K562 (cell line): ENCODE results near the gene TFCP2. TPM values are rescaled to one million over a fixed set of nuclear protein-coding genes. Genes with fewer than 3 reads are reported as not detected.

Experiments used
- JUN ChIP-seq, 2 experiments: sonication (generic) in 1 of 2; formaldehyde crosslinking in 1 of 2; IDR thresholded peaks; 2 replicates each; pipeline versions ENCODE4 v1.6.1 to v1.8.0; 2012 to 2022; ENCODE audit warnings: borderline replicate concordance in 2 of 2, mild to moderate bottlenecking in 2 of 2, improper control_type of control experiment in 1 of 2, low read depth in 1 of 2, low read length in 1 of 2, missing genetic modification reagents in 1 of 2
- NR2F6 ChIP-seq: fragments of 450-650 bp; formaldehyde crosslinking; IDR thresholded peaks from 2 replicates; pipeline ENCODE4 v1.4.0; 2020; ENCODE audit warnings: mild to moderate bottlenecking
- PHF8 ChIP-seq: fragments of 200-600 bp; sonication (generic); IDR thresholded peaks from 2 replicates; pipeline ENCODE4 v1.6.1; 2012; ENCODE audit warnings: mixed run types, mild to moderate bottlenecking, inconsistent platforms, low read length, moderate library complexity, borderline replicate concordance
- polyA plus RNA-seq, 8 experiments: library from polyadenylated mRNA; depleted of rRNA in 4 of 8; stranded (reverse) in 5 of 8; unstranded in 3 of 8; fragments of >200 nt; fragmentation: Nextera tagmentation in 2 of 8; fragmentation: Illumina TruSeq in 1 of 8; extraction: Ambion mirVana in 2 of 8; extraction: Trizol in 1 of 8; gene quantifications; 2 replicates each; pipeline versions ENCODE4 v1.2.1 to v1.2.3, GENCODE V29; 2011 to 2014; ENCODE audit warnings: inconsistent platforms in 1 of 8, missing spikeins in 1 of 8
- total RNA-seq, 7 experiments: library from RNA; depleted of rRNA in 6 of 7; stranded (reverse); fragments of >200 nt in 6 of 7; fragmentation: Illumina TruSeq in 2 of 7; extraction: Trizol in 2 of 7; gene quantifications; 2 replicates each; pipeline versions ENCODE4 v1.2.1 to v1.2.3, GENCODE V29; 2011 to 2021; ENCODE audit warnings: low replicate concordance in 1 of 7
- TF ChIP-seq, protein P1 (sequence below): fragments of 200-600 bp; sonication (generic); IDR thresholded peaks from one replicate; pipeline ENCODE4 v1.6.1; 2012; ENCODE audit warnings: mild to moderate bottlenecking, low read depth, low read length, inconsistent platforms
- TF ChIP-seq, protein P2 (sequence below): fragments of 450-650 bp; IDR thresholded peaks from one replicate; pipeline ENCODE4 v1.6.1; 2018; ENCODE audit warnings: mild to moderate bottlenecking, moderate library complexity; ENCODE audit not compliant: partially characterized antibody
- TF ChIP-seq, protein P3 (sequence below): fragments of 450-650 bp; IDR thresholded peaks from 2 replicates; pipeline ENCODE4 v1.6.1; 2018; ENCODE audit not compliant: partially characterized antibody

Gene TFCP2
- total and polyA plus RNA-seq, 9 of the 15 experiments (the other 6 are each of a cell fraction or from before 2014, with no cell fraction given) = 8.0 to 38.9 (median 19.3) TPM

DNA sequence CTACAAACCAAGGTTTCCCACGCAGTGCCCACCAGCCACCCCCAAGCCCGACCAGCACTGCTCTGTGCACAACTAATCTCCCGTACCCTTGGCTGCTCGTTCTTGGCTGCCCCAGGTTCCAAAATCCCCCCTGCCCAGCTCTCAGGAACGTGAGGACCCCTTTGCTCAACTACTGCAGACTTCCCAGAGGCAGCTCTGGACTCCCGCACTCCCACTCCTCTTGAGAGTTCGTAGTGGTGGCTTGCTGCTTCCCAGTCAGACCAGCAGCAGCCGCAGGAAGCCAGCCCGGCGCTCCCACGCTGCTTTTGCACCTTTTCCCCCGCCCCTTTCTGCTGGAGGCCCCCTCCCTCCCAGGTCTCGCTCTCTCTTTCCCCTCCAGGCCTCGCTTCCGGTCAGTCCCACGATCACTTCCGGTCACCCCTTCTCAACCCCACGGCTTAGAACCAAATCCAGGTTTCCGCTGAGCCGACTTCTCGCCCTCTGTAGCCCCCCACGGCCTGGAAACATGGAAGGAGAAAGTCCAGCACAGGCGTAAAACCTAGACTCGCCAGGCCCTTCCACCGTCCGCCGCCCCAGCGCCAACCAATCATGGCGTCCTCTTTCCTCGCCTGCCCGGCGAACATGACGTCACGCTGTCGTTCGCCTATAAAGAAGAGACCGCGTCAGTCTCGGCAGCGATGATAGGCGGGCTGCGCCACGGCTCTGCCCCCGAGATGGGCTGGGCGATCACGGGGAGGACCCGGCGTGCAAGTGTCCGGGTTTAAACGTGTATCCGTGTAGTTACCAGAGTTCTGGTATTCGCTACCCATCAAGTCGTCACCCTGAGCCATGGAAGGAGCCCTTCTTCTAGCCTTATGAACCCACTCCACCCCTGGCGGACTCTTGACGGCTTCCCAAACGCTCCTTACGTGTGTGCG is at the start of gene TFCP2 (continued):
- TF ChIP-seq, protein P1, sequence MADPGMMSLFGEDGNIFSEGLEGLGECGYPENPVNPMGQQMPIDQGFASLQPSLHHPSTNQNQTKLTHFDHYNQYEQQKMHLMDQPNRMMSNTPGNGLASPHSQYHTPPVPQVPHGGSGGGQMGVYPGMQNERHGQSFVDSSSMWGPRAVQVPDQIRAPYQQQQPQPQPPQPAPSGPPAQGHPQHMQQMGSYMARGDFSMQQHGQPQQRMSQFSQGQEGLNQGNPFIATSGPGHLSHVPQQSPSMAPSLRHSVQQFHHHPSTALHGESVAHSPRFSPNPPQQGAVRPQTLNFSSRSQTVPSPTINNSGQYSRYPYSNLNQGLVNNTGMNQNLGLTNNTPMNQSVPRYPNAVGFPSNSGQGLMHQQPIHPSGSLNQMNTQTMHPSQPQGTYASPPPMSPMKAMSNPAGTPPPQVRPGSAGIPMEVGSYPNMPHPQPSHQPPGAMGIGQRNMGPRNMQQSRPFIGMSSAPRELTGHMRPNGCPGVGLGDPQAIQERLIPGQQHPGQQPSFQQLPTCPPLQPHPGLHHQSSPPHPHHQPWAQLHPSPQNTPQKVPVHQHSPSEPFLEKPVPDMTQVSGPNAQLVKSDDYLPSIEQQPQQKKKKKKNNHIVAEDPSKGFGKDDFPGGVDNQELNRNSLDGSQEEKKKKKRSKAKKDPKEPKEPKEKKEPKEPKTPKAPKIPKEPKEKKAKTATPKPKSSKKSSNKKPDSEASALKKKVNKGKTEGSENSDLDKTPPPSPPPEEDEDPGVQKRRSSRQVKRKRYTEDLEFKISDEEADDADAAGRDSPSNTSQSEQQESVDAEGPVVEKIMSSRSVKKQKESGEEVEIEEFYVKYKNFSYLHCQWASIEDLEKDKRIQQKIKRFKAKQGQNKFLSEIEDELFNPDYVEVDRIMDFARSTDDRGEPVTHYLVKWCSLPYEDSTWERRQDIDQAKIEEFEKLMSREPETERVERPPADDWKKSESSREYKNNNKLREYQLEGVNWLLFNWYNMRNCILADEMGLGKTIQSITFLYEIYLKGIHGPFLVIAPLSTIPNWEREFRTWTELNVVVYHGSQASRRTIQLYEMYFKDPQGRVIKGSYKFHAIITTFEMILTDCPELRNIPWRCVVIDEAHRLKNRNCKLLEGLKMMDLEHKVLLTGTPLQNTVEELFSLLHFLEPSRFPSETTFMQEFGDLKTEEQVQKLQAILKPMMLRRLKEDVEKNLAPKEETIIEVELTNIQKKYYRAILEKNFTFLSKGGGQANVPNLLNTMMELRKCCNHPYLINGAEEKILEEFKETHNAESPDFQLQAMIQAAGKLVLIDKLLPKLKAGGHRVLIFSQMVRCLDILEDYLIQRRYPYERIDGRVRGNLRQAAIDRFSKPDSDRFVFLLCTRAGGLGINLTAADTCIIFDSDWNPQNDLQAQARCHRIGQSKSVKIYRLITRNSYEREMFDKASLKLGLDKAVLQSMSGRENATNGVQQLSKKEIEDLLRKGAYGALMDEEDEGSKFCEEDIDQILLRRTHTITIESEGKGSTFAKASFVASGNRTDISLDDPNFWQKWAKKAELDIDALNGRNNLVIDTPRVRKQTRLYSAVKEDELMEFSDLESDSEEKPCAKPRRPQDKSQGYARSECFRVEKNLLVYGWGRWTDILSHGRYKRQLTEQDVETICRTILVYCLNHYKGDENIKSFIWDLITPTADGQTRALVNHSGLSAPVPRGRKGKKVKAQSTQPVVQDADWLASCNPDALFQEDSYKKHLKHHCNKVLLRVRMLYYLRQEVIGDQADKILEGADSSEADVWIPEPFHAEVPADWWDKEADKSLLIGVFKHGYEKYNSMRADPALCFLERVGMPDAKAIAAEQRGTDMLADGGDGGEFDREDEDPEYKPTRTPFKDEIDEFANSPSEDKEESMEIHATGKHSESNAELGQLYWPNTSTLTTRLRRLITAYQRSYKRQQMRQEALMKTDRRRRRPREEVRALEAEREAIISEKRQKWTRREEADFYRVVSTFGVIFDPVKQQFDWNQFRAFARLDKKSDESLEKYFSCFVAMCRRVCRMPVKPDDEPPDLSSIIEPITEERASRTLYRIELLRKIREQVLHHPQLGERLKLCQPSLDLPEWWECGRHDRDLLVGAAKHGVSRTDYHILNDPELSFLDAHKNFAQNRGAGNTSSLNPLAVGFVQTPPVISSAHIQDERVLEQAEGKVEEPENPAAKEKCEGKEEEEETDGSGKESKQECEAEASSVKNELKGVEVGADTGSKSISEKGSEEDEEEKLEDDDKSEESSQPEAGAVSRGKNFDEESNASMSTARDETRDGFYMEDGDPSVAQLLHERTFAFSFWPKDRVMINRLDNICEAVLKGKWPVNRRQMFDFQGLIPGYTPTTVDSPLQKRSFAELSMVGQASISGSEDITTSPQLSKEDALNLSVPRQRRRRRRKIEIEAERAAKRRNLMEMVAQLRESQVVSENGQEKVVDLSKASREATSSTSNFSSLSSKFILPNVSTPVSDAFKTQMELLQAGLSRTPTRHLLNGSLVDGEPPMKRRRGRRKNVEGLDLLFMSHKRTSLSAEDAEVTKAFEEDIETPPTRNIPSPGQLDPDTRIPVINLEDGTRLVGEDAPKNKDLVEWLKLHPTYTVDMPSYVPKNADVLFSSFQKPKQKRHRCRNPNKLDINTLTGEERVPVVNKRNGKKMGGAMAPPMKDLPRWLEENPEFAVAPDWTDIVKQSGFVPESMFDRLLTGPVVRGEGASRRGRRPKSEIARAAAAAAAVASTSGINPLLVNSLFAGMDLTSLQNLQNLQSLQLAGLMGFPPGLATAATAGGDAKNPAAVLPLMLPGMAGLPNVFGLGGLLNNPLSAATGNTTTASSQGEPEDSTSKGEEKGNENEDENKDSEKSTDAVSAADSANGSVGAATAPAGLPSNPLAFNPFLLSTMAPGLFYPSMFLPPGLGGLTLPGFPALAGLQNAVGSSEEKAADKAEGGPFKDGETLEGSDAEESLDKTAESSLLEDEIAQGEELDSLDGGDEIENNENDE = no peak
- TF ChIP-seq, protein P2, sequence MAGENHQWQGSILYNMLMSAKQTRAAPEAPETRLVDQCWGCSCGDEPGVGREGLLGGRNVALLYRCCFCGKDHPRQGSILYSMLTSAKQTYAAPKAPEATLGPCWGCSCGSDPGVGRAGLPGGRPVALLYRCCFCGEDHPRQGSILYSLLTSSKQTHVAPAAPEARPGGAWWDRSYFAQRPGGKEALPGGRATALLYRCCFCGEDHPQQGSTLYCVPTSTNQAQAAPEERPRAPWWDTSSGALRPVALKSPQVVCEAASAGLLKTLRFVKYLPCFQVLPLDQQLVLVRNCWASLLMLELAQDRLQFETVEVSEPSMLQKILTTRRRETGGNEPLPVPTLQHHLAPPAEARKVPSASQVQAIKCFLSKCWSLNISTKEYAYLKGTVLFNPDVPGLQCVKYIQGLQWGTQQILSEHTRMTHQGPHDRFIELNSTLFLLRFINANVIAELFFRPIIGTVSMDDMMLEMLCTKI = no peak
- TF ChIP-seq NR2F6 (CRISPR knock-in tag) (no peak), PHF8 (peak; percentile 93; the same call in 1 of the 2 replicates), JUN (IDR thresholded peaks at IDR 0.05; ENCODE audit: borderline replicate concordance, low read depth, low read length) (peak; percentile 56; the same call in 1 of the 2 replicates), JUN (CRISPR knock-in tag; IDR thresholded peaks at IDR 0.05; ENCODE audit: borderline replicate concordance) (0 out of 2 replicates have a peak, but pooled peaks have one; percentile 11)
- TF ChIP-seq, protein P3, sequence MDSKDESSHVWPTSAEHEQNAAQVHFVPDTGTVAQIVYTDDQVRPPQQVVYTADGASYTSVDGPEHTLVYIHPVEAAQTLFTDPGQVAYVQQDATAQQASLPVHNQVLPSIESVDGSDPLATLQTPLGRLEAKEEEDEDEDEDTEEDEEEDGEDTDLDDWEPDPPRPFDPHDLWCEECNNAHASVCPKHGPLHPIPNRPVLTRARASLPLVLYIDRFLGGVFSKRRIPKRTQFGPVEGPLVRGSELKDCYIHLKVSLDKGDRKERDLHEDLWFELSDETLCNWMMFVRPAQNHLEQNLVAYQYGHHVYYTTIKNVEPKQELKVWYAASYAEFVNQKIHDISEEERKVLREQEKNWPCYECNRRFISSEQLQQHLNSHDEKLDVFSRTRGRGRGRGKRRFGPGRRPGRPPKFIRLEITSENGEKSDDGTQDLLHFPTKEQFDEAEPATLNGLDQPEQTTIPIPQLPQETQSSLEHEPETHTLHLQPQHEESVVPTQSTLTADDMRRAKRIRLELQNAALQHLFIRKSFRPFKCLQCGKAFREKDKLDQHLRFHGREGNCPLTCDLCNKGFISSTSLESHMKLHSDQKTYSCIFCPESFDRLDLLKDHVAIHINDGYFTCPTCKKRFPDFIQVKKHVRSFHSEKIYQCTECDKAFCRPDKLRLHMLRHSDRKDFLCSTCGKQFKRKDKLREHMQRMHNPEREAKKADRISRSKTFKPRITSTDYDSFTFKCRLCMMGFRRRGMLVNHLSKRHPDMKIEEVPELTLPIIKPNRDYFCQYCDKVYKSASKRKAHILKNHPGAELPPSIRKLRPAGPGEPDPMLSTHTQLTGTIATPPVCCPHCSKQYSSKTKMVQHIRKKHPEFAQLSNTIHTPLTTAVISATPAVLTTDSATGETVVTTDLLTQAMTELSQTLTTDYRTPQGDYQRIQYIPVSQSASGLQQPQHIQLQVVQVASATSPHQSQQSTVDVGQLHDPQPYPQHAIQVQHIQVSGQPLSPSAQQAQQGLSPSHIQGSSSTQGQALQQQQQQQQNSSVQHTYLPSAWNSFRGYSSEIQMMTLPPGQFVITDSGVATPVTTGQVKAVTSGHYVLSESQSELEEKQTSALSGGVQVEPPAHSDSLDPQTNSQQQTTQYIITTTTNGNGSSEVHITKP = peak; percentile 79
